WTC11 (cell line): Measurements from ENCODE around the gene LRRC32. TPM values are rescaled to one million over a fixed set of nuclear protein-coding genes. Genes with fewer than 3 reads are reported as not detected.

Source experiments
- ATAC-seq: fragments of 200-7000 bp; cut with Tn5 transposase; 2 replicates; pipeline ENCODE4 v1.10.0; 2021; ENCODE audit warnings: mild to moderate bottlenecking, moderate library complexity
- CTCF ChIA-PET: fragments of 300-600 bp; sonication (Branson Sonifier 250); formaldehyde crosslinking; loops from one replicate; lab custom pipeline; 2021; ENCODE audit warnings: antibody characterized with exemption; lab: Charles Lee
- POLR2A ChIA-PET: fragments of 350-600 bp; sonication (Branson Sonifier 250); formaldehyde crosslinking; loops from one replicate; lab custom pipeline; 2021; ENCODE audit warnings: antibody characterized with exemption; lab: Charles Lee
- DNase-seq: peaks from one replicate; pipeline ENCODE4 v3.0.0; 2021; ENCODE audit warnings: low spot score
- H3K27ac Mint-ChIP-seq: 2 replicates; pipeline ENCODE4 v1.8.0; 2021; ENCODE audit warnings: mixed read lengths
- H3K27me3 Mint-ChIP-seq: 2 replicates; pipeline ENCODE4 v1.8.0; 2021; ENCODE audit warnings: low read depth, mild to moderate bottlenecking, moderate library complexity, mixed read lengths
- H3K36me3 Mint-ChIP-seq: 2 replicates; pipeline ENCODE4 v1.8.0; 2021; ENCODE audit warnings: mixed read lengths
- H3K4me1 Mint-ChIP-seq: 2 replicates; pipeline ENCODE4 v1.8.0; 2022; ENCODE audit warnings: mixed read lengths
- H3K4me3 Mint-ChIP-seq: 2 replicates; pipeline ENCODE4 v1.8.0; 2021; ENCODE audit warnings: mild to moderate bottlenecking, moderate library complexity, mixed read lengths
- H3K9me3 Mint-ChIP-seq: 2 replicates; pipeline ENCODE4 v1.8.0; 2021; ENCODE audit warnings: mixed read lengths
- ATF2 ChIP-seq: sonication (generic); formaldehyde crosslinking; IDR thresholded peaks from 2 replicates; pipeline ENCODE4 v1.8.1; 2022; ENCODE audit warnings: low read depth, missing genetic modification reagents, borderline replicate concordance
- CREB1 ChIP-seq: sonication (generic); formaldehyde crosslinking; IDR thresholded peaks from 2 replicates; pipeline ENCODE4 v1.8.0; 2023; ENCODE audit warnings: mild to moderate bottlenecking, missing genetic modification reagents
- ESRRA ChIP-seq: sonication (generic); formaldehyde crosslinking; IDR thresholded peaks from 2 replicates; pipeline ENCODE4 v1.8.1; 2022; ENCODE audit warnings: mild to moderate bottlenecking, missing genetic modification reagents, borderline replicate concordance
- GTF2I ChIP-seq: fragments of 250-450 bp; sonication (Bioruptor Pico); conservative IDR thresholded peaks from 2 replicates; pipeline ENCODE4 v1.4.0; 2021; ENCODE audit warnings: mild to moderate bottlenecking
- IRF2 ChIP-seq: sonication (generic); formaldehyde crosslinking; IDR thresholded peaks from 2 replicates; pipeline ENCODE4 v1.8.0; 2022; ENCODE audit warnings: low read depth, missing genetic modification reagents, borderline replicate concordance
- MYBL2 ChIP-seq: sonication (generic); formaldehyde crosslinking; IDR thresholded peaks from 2 replicates; pipeline ENCODE4 v1.8.1; 2023; ENCODE audit warnings: mild to moderate bottlenecking, moderate library complexity, missing genetic modification reagents
- RORB ChIP-seq: fragments of 250-450 bp; sonication (Bioruptor Pico); IDR thresholded peaks from 2 replicates; pipeline ENCODE4 v1.9.0; 2021; ENCODE audit warnings: mild to moderate bottlenecking
- SMAD3 ChIP-seq: sonication (generic); formaldehyde crosslinking; IDR thresholded peaks from 2 replicates; pipeline ENCODE4 v1.8.0; 2022; ENCODE audit warnings: missing genetic modification reagents, mild to moderate bottlenecking, borderline replicate concordance
- USF2 ChIP-seq: sonication (generic); formaldehyde crosslinking; IDR thresholded peaks from 2 replicates; pipeline ENCODE4 v1.8.1; 2023; ENCODE audit warnings: mild to moderate bottlenecking, missing genetic modification reagents, moderate library complexity
- ZMAT4 ChIP-seq: fragments of 250-450 bp; sonication (Bioruptor Pico); IDR thresholded peaks from 2 replicates; pipeline ENCODE4 v1.9.0; 2021; ENCODE audit warnings: mild to moderate bottlenecking
- ZNF416 ChIP-seq: fragments of 250-450 bp; sonication (Bioruptor Pico); IDR thresholded peaks from 2 replicates; pipeline ENCODE4 v1.9.0; 2021; ENCODE audit warnings: mild to moderate bottlenecking, inconsistent platforms
- ZSCAN18 ChIP-seq: fragments of 250-450 bp; sonication (Bioruptor Pico); IDR thresholded peaks from 2 replicates; pipeline ENCODE4 v2.1.2; 2022; ENCODE audit warnings: mild to moderate bottlenecking, moderate library complexity
- total RNA-seq: library from RNA; stranded (reverse); gene quantifications from 3 replicates; pipeline ENCODE4 v1.2.3, GENCODE V29; 2021
- TF ChIP-seq, protein P1 (sequence below): fragments of 250-450 bp; sonication (Bioruptor Pico); IDR thresholded peaks from 2 replicates; pipeline ENCODE4 v1.9.0; 2021; ENCODE audit warnings: mild to moderate bottlenecking
- TF ChIP-seq, protein P2 (sequence below): sonication (generic); formaldehyde crosslinking; conservative IDR thresholded peaks from 2 replicates; pipeline ENCODE4 v1.8.1; 2022; ENCODE audit warnings: mild to moderate bottlenecking, missing genetic modification reagents
- TF ChIP-seq, protein P3 (sequence below): fragments of 250-450 bp; sonication (Bioruptor Pico); IDR thresholded peaks from 2 replicates; pipeline ENCODE4 v1.8.0; 2021; ENCODE audit warnings: mild to moderate bottlenecking
- TF ChIP-seq, protein P4 (sequence below): sonication (generic); formaldehyde crosslinking; IDR thresholded peaks from 2 replicates; pipeline ENCODE4 v1.8.0; 2022; ENCODE audit warnings: missing genetic modification reagents
- TF ChIP-seq, protein P5 (sequence below): sonication (generic); formaldehyde crosslinking; IDR thresholded peaks from 2 replicates; pipeline ENCODE4 v1.8.1; 2022; ENCODE audit warnings: mild to moderate bottlenecking, moderate library complexity, missing genetic modification reagents

Gene LRRC32
- total RNA-seq, 1 experiment from 2014 or later = 0.74 TPM

GRCh38 chr11:76665921-76666351 lies 4.6 kb downstream of the LRRC32 start:
- H3K9me3 Mint-ChIP-seq = no peaks in the 10 kb centered on the region
- ChIA-PET CTCF (interaction anchor here (1.4 kb wide), 1 partner anchor 67 kb away, joined by 3 read pairs; no protein-coding TSS in a partner anchor), POLR2A (no interaction called here)
- H3K36me3 Mint-ChIP-seq = no peaks in the 10 kb centered on the region
- peaks cover 13% of the 10 kb centered on the region for H3K27me3 Mint-ChIP-seq
- DNase-seq = no peak
- TF ChIP-seq ESRRA (CRISPR knock-in tag) (no peak), ZNF416 (no peak), SMAD3 (CRISPR knock-in tag) (no peak), GTF2I (no peak), RORB (CRISPR knock-in tag) (no peak), USF2 (no peak), ATF2 (CRISPR knock-in tag) (no peak), IRF2 (CRISPR knock-in tag) (no peak), MYBL2 (CRISPR knock-in tag) (no peak), CREB1 (CRISPR knock-in tag) (no peak)
- TF ChIP-seq, protein P1, sequence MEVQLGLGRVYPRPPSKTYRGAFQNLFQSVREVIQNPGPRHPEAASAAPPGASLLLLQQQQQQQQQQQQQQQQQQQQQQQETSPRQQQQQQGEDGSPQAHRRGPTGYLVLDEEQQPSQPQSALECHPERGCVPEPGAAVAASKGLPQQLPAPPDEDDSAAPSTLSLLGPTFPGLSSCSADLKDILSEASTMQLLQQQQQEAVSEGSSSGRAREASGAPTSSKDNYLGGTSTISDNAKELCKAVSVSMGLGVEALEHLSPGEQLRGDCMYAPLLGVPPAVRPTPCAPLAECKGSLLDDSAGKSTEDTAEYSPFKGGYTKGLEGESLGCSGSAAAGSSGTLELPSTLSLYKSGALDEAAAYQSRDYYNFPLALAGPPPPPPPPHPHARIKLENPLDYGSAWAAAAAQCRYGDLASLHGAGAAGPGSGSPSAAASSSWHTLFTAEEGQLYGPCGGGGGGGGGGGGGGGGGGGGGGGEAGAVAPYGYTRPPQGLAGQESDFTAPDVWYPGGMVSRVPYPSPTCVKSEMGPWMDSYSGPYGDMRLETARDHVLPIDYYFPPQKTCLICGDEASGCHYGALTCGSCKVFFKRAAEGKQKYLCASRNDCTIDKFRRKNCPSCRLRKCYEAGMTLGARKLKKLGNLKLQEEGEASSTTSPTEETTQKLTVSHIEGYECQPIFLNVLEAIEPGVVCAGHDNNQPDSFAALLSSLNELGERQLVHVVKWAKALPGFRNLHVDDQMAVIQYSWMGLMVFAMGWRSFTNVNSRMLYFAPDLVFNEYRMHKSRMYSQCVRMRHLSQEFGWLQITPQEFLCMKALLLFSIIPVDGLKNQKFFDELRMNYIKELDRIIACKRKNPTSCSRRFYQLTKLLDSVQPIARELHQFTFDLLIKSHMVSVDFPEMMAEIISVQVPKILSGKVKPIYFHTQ (CRISPR knock-in tag) = no peak
- TF ChIP-seq, protein P2, sequence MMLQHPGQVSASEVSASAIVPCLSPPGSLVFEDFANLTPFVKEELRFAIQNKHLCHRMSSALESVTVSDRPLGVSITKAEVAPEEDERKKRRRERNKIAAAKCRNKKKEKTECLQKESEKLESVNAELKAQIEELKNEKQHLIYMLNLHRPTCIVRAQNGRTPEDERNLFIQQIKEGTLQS = no peak
- TF ChIP-seq, protein P3, sequence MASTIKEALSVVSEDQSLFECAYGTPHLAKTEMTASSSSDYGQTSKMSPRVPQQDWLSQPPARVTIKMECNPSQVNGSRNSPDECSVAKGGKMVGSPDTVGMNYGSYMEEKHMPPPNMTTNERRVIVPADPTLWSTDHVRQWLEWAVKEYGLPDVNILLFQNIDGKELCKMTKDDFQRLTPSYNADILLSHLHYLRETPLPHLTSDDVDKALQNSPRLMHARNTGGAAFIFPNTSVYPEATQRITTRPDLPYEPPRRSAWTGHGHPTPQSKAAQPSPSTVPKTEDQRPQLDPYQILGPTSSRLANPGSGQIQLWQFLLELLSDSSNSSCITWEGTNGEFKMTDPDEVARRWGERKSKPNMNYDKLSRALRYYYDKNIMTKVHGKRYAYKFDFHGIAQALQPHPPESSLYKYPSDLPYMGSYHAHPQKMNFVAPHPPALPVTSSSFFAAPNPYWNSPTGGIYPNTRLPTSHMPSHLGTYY = no peak
- TF ChIP-seq, protein P4, sequence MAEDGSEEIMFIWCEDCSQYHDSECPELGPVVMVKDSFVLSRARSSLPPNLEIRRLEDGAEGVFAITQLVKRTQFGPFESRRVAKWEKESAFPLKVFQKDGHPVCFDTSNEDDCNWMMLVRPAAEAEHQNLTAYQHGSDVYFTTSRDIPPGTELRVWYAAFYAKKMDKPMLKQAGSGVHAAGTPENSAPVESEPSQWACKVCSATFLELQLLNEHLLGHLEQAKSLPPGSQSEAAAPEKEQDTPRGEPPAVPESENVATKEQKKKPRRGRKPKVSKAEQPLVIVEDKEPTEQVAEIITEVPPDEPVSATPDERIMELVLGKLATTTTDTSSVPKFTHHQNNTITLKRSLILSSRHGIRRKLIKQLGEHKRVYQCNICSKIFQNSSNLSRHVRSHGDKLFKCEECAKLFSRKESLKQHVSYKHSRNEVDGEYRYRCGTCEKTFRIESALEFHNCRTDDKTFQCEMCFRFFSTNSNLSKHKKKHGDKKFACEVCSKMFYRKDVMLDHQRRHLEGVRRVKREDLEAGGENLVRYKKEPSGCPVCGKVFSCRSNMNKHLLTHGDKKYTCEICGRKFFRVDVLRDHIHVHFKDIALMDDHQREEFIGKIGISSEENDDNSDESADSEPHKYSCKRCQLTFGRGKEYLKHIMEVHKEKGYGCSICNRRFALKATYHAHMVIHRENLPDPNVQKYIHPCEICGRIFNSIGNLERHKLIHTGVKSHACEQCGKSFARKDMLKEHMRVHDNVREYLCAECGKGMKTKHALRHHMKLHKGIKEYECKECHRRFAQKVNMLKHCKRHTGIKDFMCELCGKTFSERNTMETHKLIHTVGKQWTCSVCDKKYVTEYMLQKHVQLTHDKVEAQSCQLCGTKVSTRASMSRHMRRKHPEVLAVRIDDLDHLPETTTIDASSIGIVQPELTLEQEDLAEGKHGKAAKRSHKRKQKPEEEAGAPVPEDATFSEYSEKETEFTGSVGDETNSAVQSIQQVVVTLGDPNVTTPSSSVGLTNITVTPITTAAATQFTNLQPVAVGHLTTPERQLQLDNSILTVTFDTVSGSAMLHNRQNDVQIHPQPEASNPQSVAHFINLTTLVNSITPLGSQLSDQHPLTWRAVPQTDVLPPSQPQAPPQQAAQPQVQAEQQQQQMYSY = no peak
- no peak for ATAC-seq
- no peak overlapping the region for H3K27ac Mint-ChIP-seq
- H3K4me1 Mint-ChIP-seq = peaks cover 18% of the 10 kb centered on the region
- no peak overlapping the region for H3K4me3 Mint-ChIP-seq

DNA sequence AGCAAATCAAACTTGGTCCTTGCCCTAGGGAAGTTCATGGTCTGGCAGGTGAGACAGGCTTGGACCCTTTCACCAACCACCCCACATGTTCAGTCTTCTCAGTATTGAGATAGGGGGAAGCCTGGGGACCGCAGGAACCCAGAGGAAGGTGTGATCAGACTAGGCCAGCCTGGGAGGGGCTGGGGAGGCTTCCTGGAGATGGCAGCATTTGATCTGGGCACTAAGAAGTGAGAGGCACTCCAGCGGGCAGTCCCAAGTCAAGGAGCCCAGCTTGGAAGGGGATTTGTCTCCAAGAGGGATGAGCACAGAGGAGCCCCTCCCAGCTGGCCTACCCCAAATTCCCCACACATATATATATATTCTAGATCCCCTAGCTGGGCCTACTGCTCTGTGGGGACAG lies 5.4 kb downstream of the LRRC32 start:
- no peaks in the 10 kb centered on the region for H3K36me3 Mint-ChIP-seq
- ATAC-seq (no peak), DNase-seq (no peak)
- peaks cover 13% of the 10 kb centered on the region for H3K27me3 Mint-ChIP-seq
- H3K9me3 Mint-ChIP-seq = no peaks in the 10 kb centered on the region
- ChIA-PET CTCF (interaction anchor here (1.4 kb wide), 1 partner anchor 67 kb away, joined by 3 read pairs; no protein-coding TSS in a partner anchor), POLR2A (no interaction called here)
- peaks cover 18% of the 10 kb centered on the region for H3K4me1 Mint-ChIP-seq
- H3K27ac Mint-ChIP-seq = no peak overlapping the region
- H3K4me3 Mint-ChIP-seq = no peak overlapping the region
- TF ChIP-seq ZSCAN18 (CRISPR knock-in tag) (no peak), ZMAT4 (CRISPR knock-in tag) (no peak)
- TF ChIP-seq, protein P4 = no peak
- TF ChIP-seq, protein P5, sequence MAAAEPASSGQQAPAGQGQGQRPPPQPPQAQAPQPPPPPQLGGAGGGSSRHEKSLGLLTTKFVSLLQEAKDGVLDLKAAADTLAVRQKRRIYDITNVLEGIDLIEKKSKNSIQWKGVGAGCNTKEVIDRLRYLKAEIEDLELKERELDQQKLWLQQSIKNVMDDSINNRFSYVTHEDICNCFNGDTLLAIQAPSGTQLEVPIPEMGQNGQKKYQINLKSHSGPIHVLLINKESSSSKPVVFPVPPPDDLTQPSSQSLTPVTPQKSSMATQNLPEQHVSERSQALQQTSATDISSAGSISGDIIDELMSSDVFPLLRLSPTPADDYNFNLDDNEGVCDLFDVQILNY (CRISPR knock-in tag) = no peak
